HG02759 (cell line): ENCODE measurements around the gene BMP6.

ENCODE experiments used
- ATAC-seq: cut with Tn5 transposase; IDR thresholded peaks from one replicate; pipeline ENCODE4 v1.9.1; 2021; ENCODE audit warnings: mild to moderate bottlenecking, moderate library complexity; ENCODE audit not compliant: unreplicated experiment

Gene BMP6

GRCh38 chr6:7821426-7821825 lies 95.5 kb downstream of the BMP6 start:
- ATAC-seq: no peak

GRCh38 chr6:7823552-7823951 lies 97.7 kb downstream of the BMP6 start:
- ATAC-seq: no peak

- ATAC-seq: no peak
Measured at GRCh38 chr6:7825986-7826385, 100.1 kb downstream of the BMP6 start.

GRCh38 chr6:7827142-7827541 lies 101.2 kb downstream of the BMP6 start:
- no peak for ATAC-seq

- no peak for ATAC-seq
Measured at GRCh38 chr6:7828124-7828523, 102.2 kb downstream of the BMP6 start.

GRCh38 chr6:7832904-7833750 lies 107.2 kb downstream of the BMP6 start:
- ATAC-seq: no peak

- ATAC-seq: no peak
Measured at GRCh38 chr6:7833751-7834070, 107.8 kb downstream of the BMP6 start.

- no peak for ATAC-seq
Measured at GRCh38 chr6:7836371-7837026, 110.6 kb downstream of the BMP6 start.

GRCh38 chr6:7841781-7842468 lies 116.0 kb downstream of the BMP6 start:
- no peak for ATAC-seq

- ATAC-seq: no peak
Measured at GRCh38 chr6:7846966-7847818, 121.3 kb downstream of the BMP6 start.

- ATAC-seq: no peak
Measured at GRCh38 chr6:7848229-7848628, 122.3 kb downstream of the BMP6 start.

- ATAC-seq: no peak
Measured at GRCh38 chr6:7851780-7852179, 125.9 kb downstream of the BMP6 start.

GRCh38 chr6:7859591-7859990 lies 133.7 kb downstream of the BMP6 start:
- no peak for ATAC-seq

GRCh38 chr6:7865781-7866180 lies 139.9 kb downstream of the BMP6 start:
- no peak for ATAC-seq

GRCh38 chr6:7866526-7866925 lies 140.6 kb downstream of the BMP6 start:
- no peak for ATAC-seq

- no peak for ATAC-seq
Measured at GRCh38 chr6:7868926-7869325, 143.0 kb downstream of the BMP6 start.

GRCh38 chr6:7878401-7878964 lies 152.6 kb downstream of the BMP6 start:
- no peak for ATAC-seq

GRCh38 chr6:7879043-7879442 lies 153.1 kb downstream of the BMP6 start:
- ATAC-seq: no peak

GRCh38 chr6:7879579-7879978 lies 153.7 kb downstream of the BMP6 start:
- ATAC-seq: no peak

- no peak for ATAC-seq
Measured at GRCh38 chr6:7879980-7880717, 154.2 kb downstream of the BMP6 start.
